ENCODE results near the gene HMCN2. TPM values are rescaled to one million over a fixed set of nuclear protein-coding genes. Genes with fewer than 3 reads are reported as not detected.

Gene HMCN2
- total RNA-seq, 1 experiment from 2014 or later, result 8.6 TPM

- Histone ChIP-seq H3K14ac (ENCODE audit: insufficient read depth, low read length) (no peak overlapping the region), H2BK20ac (ENCODE audit: low read depth, low read length, poor library complexity, severe bottlenecking) (no peak overlapping the region), H3K27ac (ENCODE audit: insufficient read length, low read depth, low read length) (no peak overlapping the region), H4K91ac (ENCODE audit: insufficient read length, low read depth, low read length) (no peak overlapping the region), H3K79me1 (ENCODE audit: insufficient read depth, low read depth, low read length, poor library complexity, severe bottlenecking) (no peaks in the 10 kb centered on the region), H3K9ac (ENCODE audit: extremely low read depth, insufficient read length, low read length) (no peak overlapping the region), H3K56ac (ENCODE audit: insufficient read length, low read depth, low read length) (no peak overlapping the region), H3K79me2 (ENCODE audit: insufficient read depth, low read length) (no peaks in the 10 kb centered on the region), H2AFZ (ENCODE audit: low read length) (no peak overlapping the region), H3K23me2 (ENCODE audit: insufficient read length, low read depth, low read length, poor library complexity, severe bottlenecking) (no peaks in the 10 kb centered on the region), H3K4me2 (ENCODE audit: insufficient read depth, insufficient read length, low read length) (no peak overlapping the region), H4K8ac (replicated peaks; ENCODE audit: insufficient read length, low read depth, low read length) (no peak overlapping the region), H3T11ph (ENCODE audit: low read length) (no peak overlapping the region), H2BK12ac (ENCODE audit: insufficient read length, low read depth, low read length) (no peak overlapping the region), H3K23ac (ENCODE audit: insufficient read length, low read depth, low read length) (no peak overlapping the region), H4K5ac (ENCODE audit: insufficient read length, low read depth, low read length) (no peak overlapping the region), H3K27me3 (ENCODE audit: insufficient read depth, low read length) (no peaks in the 10 kb centered on the region), H2BK15ac (ENCODE audit: low read depth, low read length) (no peak overlapping the region), H3K4me1 (ENCODE audit: insufficient read depth, low read length) (no peaks in the 10 kb centered on the region; the same call in 1 of the 2 replicates), H4K20me1 (ENCODE audit: control insufficient read depth, insufficient read depth, insufficient read length) (no peaks in the 10 kb centered on the region), H3K4ac (ENCODE audit: low read depth, low read length) (no peak overlapping the region), H2BK120ac (ENCODE audit: low read depth, low read length, poor library complexity, severe bottlenecking) (no peak overlapping the region), H2BK5ac (ENCODE audit: insufficient read length, low read length) (no peak overlapping the region), H2AK5ac (ENCODE audit: insufficient read length, low read length) (no peak overlapping the region), H3K9me3 (ENCODE audit: control insufficient read depth, low read depth, low read length) (no peaks in the 10 kb centered on the region), H3K18ac (ENCODE audit: insufficient read length, low read depth, low read length) (no peak overlapping the region)
- Mint-ChIP-seq H3K27me3 (ENCODE audit: low read depth) (no peaks in the 10 kb centered on the region; the same call in 1 of the 2 replicates), H3K4me1 (peaks cover 18 to 26% of the 10 kb centered on the region in 2 experiments), H3K36me3 (ENCODE audit: insufficient read depth in 1 of 3, low read depth in 3 of 3) (peaks cover 15 to 39% (median 16%) of the 10 kb centered on the region in 3 experiments), H3K9me3 (no peaks in the 10 kb centered on the region), H3K4me3 (no peak overlapping the region), H3K27ac (peak overlapping the region in 1 of 3 experiments; percentile 21; a peak in 1 of 7 replicates)
- TF ChIP-seq CTCF (conservative IDR thresholded peaks at IDR 0.05), result no peak
- WGBS (ENCODE audit: extremely low coverage, insufficient read length, low lambda C conversion rate), result no CpG with 5 or more reads among the region's 2 CpGs
- no peak for DNase-seq
Observed at GRCh38 chr9:130296783-130297055, 31.2 kb downstream of the HMCN2 start.

All from H9 (cell line).